HCT116 (cell line): ENCODE measurements around the gene LIMS2.

Experiments
- JUND ChIP-seq: IDR thresholded peaks from 2 replicates; pipeline ENCODE4 v1.6.1; 2012
- POLR2A ChIP-seq: IDR thresholded peaks from 2 replicates; pipeline ENCODE4 v1.7.0; 2011; ENCODE audit warnings: borderline replicate concordance; ENCODE audit not compliant: insufficient read depth, insufficient read length; ENCODE audit errors: extremely low read depth
- RAD21 ChIP-seq: IDR thresholded peaks from 2 replicates; pipeline ENCODE4 v1.6.1; 2012; ENCODE audit warnings: low read depth, mild to moderate bottlenecking
- TF ChIP-seq, protein P1 (sequence below), 3 experiments: fragments of 200-600 bp in 1 of 3; sonication (generic) in 1 of 3; IDR thresholded peaks in 2 of 3; conservative IDR thresholded peaks in 1 of 3; 2 replicates each; pipeline ENCODE4 v1.5.1; 2012 to 2017; ENCODE audit warnings: low read depth in 2 of 3, low read length in 2 of 3, antibody characterized with exemption in 1 of 3, borderline replicate concordance in 1 of 3, control low read depth in 1 of 3, mild to moderate bottlenecking in 1 of 3, mixed read lengths in 1 of 3, mixed run types in 1 of 3, moderate library complexity in 1 of 3; ENCODE audit not compliant: insufficient read depth in 1 of 3

GRCh38 chr2:127659408-127660290 is 15.7 kb downstream of the LIMS2 start:
- TF ChIP-seq RAD21 (no peak), POLR2A (no peak), JUND (no peak)
- TF ChIP-seq, protein P1, sequence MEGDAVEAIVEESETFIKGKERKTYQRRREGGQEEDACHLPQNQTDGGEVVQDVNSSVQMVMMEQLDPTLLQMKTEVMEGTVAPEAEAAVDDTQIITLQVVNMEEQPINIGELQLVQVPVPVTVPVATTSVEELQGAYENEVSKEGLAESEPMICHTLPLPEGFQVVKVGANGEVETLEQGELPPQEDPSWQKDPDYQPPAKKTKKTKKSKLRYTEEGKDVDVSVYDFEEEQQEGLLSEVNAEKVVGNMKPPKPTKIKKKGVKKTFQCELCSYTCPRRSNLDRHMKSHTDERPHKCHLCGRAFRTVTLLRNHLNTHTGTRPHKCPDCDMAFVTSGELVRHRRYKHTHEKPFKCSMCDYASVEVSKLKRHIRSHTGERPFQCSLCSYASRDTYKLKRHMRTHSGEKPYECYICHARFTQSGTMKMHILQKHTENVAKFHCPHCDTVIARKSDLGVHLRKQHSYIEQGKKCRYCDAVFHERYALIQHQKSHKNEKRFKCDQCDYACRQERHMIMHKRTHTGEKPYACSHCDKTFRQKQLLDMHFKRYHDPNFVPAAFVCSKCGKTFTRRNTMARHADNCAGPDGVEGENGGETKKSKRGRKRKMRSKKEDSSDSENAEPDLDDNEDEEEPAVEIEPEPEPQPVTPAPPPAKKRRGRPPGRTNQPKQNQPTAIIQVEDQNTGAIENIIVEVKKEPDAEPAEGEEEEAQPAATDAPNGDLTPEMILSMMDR (IDR thresholded peaks at IDR 0.05 in 2 of 3, conservative IDR thresholded peaks at IDR 0.05 in 1 of 3; ENCODE audit: borderline replicate concordance in 1 of 3, insufficient read depth in 1 of 3, low read depth in 2 of 3, low read length in 2 of 3) = no peak
